Skeletal muscle satellite cell (primary cell): Measurements from ENCODE around the gene EEPD1. TPM values are rescaled to one million over a fixed set of nuclear protein-coding genes. Genes with fewer than 3 reads are reported as not detected.
A peak's percentile ranks its signal among the peaks of the same experiment; 100 is the strongest.
"Not testable (repeated sequence)": the region's sequence is repeated elsewhere in the genome, so short reads cannot be mapped to it uniquely, and the experiment has no call there.

Experiments
- H3K27me3 ChIP-seq: 2 replicates; pipeline ENCODE4 v1.7.0; 2013; ENCODE audit warnings: low read length; ENCODE audit not compliant: control insufficient read depth, insufficient read depth
- H3K36me3 ChIP-seq: 2 replicates; pipeline ENCODE4 v1.7.0; 2013; ENCODE audit warnings: mild to moderate bottlenecking, control low read depth, low read length; ENCODE audit not compliant: insufficient read depth
- H3K4me1 ChIP-seq: 2 replicates; pipeline ENCODE4 v1.7.0; 2013; ENCODE audit warnings: low read length; ENCODE audit not compliant: control insufficient read depth, insufficient read depth
- H3K4me2 ChIP-seq: 2 replicates; pipeline ENCODE4 v1.7.0; 2013; ENCODE audit warnings: mild to moderate bottlenecking, low read length
- H3K4me3 ChIP-seq: 2 replicates; pipeline ENCODE4 v1.7.0; 2013; ENCODE audit warnings: low read length
- H3K9ac ChIP-seq: 2 replicates; pipeline ENCODE4 v1.7.0; 2013; ENCODE audit warnings: mild to moderate bottlenecking, low read depth, low read length, moderate library complexity
- H3K9me3 ChIP-seq: replicated peaks from 2 replicates; pipeline ENCODE4 v1.7.0; 2013; ENCODE audit warnings: mild to moderate bottlenecking, control low read depth, low read length
- total RNA-seq: library from RNA; depleted of rRNA; stranded (reverse); fragments of >200 nt; gene quantifications from 2 replicates; pipeline ENCODE4 v1.2.3, GENCODE V29; 2012; rRNA removed

Gene EEPD1
- 1.3 and 1.5 TPM in 2 replicates for total RNA-seq

DNA sequence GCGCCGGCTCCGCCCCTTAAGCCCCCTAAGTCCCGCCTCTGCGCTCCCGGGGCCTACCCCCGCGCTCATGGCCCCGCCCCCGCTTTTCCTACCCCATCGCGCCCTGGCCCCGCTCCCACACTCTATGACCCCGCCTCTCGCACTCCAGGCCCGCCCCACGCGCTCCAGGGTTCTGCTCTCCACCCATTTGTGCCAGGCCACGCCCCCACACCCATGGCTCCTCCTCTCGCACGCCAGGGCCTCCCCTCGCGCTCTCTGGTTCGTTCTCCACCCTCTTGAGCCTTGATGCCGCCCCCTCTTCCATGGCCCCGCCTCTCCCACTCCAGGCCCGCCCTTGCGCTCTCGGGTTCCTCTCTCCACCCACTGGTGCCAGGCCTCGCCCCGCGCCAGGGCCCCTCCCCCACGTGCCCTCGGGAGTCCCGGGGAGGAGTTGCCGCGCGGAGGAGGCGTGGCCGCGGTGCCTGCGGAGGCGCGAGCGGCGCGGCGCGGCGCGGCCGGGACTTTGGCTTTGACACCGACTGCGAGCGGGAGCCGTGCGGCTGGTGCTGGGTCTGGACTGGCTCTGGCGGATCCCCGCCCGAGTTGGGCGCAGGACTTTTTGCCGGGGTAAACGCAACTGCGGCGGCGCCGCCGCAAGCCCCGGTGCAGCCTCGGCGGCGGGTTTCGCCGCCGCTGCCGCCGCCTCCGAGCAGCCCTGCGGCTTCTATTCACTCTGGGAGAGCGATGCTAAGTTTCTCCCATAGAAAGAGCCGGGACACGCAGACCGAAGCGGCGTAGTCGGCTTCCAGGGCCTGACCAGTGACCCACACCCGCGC, at the start of gene EEPD1:
TSS of gene EEPD1 (plus strand) at position 499 of the 815 bp plus-strand sequence. CDS start 1,071 bp downstream, outside the sequence.
- H3K9me3 ChIP-seq: no peaks in the 10 kb centered on the region
- peaks cover 20% of the 10 kb centered on the region for H3K4me1 ChIP-seq
- H3K9ac ChIP-seq: peak within 1 kb of the TSS; percentile 76

DNA sequence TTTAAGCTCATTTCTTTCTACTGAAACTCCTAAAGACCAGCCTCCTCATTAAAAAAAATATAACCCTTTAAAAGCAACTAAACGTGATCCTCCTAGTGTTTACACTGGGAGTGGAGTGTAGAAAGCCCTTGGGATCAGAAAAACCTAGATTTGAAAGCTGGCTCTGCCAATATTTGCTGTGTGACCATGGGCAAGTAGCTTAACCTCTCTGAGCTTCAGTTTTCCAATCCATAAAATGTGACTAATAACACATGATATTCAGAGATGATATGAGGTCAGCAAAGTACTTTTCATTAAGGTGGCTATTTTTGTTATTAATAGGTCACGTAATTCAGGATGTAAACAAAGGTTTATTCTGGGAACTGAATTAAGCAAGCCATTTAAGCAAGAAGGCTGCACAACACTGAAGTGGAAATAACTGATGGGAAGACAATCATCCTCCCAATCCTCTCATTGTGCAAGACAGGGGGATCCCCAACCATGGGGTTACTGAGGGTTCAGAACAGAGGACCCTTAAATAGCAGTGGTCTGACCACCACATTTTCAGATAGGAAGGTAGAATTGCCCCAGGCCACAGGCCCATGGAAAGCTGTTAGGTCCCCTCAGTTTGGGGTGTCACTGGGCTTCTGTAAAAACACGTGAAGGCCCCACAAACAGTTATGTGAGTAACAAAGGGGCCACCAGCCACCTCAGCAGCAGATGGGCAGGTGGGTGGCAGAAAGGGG, 49.1 kb upstream of the EEPD1 start:
- H3K4me2 ChIP-seq: no peak overlapping the region
- no peaks in the 10 kb centered on the region for H3K36me3 ChIP-seq
- no peak overlapping the region for H3K4me3 ChIP-seq
- H3K4me1 ChIP-seq: no peaks in the 10 kb centered on the region
- H3K9me3 ChIP-seq: no peaks in the 10 kb centered on the region
- H3K9ac ChIP-seq: no peak overlapping the region
- no peaks in the 10 kb centered on the region for H3K27me3 ChIP-seq

More for the DNA sequence above, at the start of gene EEPD1:
- Histone ChIP-seq H3K4me2 (peak within 1 kb of the TSS; percentile 95), H3K4me3 (peak within 1 kb of the TSS; percentile 78), H3K27me3 (no peaks in the 10 kb centered on the region), H3K36me3 (no peaks in the 10 kb centered on the region)

DNA sequence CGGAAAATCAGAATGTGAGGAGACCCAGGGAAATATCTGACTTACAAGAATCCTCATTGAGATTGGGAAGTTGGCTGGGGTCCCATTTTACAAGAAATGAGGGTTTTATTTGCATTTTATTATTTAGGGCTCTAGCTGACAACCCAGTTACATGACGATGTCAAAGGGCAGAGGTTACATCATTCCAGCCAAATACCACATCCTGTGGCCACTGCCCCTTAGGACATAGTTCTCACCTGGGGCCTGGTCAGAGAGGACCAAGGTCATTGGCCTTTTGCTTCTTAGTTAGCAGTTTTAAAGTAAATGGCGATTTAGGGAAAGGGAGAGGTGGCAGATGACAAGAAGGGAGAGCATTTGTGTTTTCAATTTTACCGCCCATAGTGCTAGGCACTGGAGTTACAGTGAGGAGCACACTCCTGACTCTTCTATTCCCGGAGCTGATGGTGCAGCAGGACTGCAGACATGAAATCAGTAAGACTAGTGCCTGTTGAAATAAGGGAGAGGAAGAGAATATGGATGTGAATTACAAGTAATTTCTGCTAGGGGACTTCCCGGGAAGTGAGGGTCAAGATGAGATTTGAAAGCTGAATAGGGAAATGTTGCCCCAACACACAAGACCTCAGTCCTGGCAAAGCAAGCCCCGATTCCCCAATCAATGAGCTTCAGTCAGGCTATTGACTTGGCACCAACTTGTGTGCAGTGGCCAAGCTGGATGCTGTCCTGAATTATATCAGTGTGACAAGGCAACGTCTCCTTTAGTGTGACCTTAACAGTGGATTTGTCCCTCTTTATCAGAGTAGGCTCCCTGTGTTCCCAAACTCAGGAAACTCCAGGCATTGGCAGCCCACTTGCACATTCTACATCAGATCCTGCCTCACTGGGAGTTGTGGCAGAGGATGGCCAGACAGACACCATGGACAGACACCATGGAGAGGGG, 45.8 kb upstream of the EEPD1 start:
- H3K9me3 ChIP-seq, H3K9ac ChIP-seq, H3K4me2 ChIP-seq, H3K4me3 ChIP-seq, H3K27me3 ChIP-seq, H3K4me1 ChIP-seq, H3K36me3 ChIP-seq: not testable (repeated sequence)

DNA sequence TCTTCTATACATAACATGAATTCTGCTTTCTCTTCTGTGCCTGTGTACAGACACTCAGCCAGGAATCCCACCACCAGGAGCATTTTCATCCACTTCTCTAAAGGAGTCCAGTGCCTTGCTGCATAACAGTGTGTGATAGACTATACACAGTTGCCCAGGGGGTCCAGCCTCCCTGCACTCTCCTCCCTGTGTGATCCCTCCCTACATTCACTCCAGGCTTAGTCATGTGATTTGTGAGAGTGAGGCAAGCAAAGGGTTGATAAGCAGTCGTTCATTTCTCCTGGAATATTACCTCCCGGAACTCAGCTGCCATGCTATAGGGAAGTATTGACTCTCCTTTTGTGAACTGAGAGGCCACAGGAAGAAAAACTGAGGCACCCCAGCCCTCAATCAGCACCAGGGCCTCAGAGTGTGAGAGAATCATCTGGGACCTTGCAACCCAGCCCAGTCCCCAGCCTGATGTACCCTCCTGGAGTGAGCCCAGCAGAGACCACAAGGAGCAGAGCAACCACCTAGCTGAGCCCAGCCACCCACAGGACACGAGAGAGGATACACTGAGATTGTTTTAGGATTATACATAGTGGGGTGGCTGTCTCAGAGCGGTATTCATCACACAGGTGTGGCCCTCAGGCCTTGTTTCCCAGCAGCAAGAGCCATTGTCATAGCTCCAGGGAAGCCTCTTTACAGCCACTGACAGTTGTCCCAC, 45.0 kb upstream of the EEPD1 start:
- no peak overlapping the region for H3K4me3 ChIP-seq

DNA sequence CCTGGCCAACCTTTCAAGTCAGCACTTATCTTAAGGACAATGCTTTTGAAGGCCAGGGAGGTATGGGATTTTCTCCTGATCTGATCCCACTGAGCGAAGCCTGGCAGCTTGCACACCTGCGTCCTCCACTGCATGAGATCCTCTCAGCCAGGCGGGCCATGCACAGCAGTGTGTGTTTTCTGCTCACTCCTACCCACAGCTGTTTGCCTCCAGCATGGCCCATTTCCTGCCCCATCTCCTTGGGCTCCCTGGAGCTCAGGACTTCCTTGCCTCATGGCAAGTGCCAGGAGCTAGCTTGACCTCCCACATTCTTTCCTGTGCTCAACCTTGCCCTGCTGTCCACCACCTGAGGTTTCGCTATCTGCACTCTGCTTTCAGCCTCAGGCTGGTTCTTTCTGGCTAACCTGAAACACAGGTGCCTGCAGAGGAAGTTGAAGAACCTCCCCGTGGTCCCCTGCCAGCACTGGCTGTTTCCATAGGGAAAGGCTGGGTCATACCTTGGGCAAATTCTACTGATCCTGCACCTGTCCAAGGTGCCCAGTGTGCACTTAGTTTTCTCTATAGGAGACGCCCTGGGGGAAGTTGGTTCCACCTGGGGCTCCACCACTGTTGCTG, 43.9 kb upstream of the EEPD1 start:
- Histone ChIP-seq H3K4me1 (no peaks in the 10 kb centered on the region), H3K27me3 (no peaks in the 10 kb centered on the region), H3K4me3 (no peak overlapping the region)

More for the DNA sequence above, 45.0 kb upstream of the EEPD1 start:
- no peaks in the 10 kb centered on the region for H3K4me1 ChIP-seq
- no peaks in the 10 kb centered on the region for H3K36me3 ChIP-seq
- no peak overlapping the region for H3K4me2 ChIP-seq
- H3K9ac ChIP-seq: no peak overlapping the region
- H3K27me3 ChIP-seq: no peaks in the 10 kb centered on the region
- no peaks in the 10 kb centered on the region for H3K9me3 ChIP-seq

DNA sequence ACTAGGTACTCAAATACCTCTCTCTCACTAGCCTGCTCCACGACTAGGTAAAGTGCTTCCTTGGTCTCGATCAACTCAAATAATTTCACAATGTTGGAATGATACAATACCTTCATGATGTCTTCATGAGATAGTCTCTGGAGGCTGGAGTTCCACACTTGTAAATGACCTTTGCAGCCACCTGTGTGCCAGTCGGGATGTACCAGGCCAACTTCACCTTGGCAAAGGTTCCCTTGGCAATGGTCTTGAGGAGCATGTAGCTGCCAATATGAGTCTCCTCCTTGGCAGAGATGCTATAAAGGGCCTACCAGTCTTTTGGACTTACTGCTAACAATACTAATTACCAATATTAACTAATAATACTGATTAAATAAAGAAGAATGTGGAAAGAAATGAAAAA, 42.5 kb upstream of the EEPD1 start:
- no peak overlapping the region for H3K4me3 ChIP-seq
- H3K27me3 ChIP-seq: no peaks in the 10 kb centered on the region
- H3K4me2 ChIP-seq: no peak overlapping the region
- peaks cover 9% of the 10 kb centered on the region for H3K4me1 ChIP-seq
- no peak overlapping the region for H3K9ac ChIP-seq
- H3K36me3 ChIP-seq: no peaks in the 10 kb centered on the region
- H3K9me3 ChIP-seq: no peaks in the 10 kb centered on the region

More for the DNA sequence above, 43.9 kb upstream of the EEPD1 start:
- H3K4me2 ChIP-seq: no peak overlapping the region
- no peaks in the 10 kb centered on the region for H3K9me3 ChIP-seq
- no peak overlapping the region for H3K9ac ChIP-seq
- no peaks in the 10 kb centered on the region for H3K36me3 ChIP-seq

DNA sequence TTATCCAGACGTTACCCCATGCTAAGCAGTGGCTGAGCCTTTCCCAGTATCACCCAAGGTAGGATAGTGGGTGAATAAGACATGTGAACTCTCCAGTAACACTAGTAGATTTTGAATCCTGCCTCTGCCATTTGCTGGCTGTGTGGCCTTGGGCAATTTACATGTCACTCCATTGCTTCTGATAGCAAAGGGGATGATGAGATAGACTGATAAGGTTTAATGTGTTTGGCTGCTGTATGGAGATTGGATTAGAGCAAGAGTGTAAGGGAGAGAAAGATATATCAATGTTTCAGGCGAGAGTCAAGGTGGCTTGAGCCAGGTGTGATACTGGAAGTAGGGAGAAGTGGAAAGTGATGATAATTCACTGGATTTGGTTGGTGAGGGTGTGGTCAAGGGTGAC, 40.1 kb upstream of the EEPD1 start:
- Histone ChIP-seq H3K9ac (no peak overlapping the region), H3K36me3 (no peaks in the 10 kb centered on the region), H3K4me3 (no peak overlapping the region), H3K27me3 (no peaks in the 10 kb centered on the region), H3K4me2 (no peak overlapping the region), H3K9me3 (no peaks in the 10 kb centered on the region), H3K4me1 (peaks cover 32% of the 10 kb centered on the region)

DNA sequence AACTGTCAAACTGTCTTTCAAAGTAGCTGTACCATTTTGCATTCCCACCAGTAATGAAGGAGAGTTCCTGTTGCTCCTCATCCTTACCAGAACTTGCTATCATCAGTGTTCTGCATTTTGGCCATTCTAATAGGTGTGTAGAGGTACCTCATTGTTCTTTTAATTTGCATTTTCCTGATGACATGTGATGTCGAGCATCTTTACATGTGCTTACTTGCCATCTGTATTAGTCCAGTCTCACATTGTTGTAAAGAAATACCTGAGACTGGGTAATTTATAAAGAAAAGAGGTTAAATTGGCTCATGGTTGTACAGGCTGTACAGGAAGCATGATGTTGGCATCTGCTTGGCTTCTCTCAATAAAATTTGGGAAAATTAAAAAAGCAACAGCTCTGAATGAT, 38.7 kb upstream of the EEPD1 start:
- H3K9ac ChIP-seq: no peak overlapping the region
- no peak overlapping the region for H3K4me3 ChIP-seq
- no peaks in the 10 kb centered on the region for H3K9me3 ChIP-seq
- H3K4me1 ChIP-seq: peaks cover 46% of the 10 kb centered on the region
- no peaks in the 10 kb centered on the region for H3K36me3 ChIP-seq
- no peak overlapping the region for H3K4me2 ChIP-seq
- no peaks in the 10 kb centered on the region for H3K27me3 ChIP-seq

DNA sequence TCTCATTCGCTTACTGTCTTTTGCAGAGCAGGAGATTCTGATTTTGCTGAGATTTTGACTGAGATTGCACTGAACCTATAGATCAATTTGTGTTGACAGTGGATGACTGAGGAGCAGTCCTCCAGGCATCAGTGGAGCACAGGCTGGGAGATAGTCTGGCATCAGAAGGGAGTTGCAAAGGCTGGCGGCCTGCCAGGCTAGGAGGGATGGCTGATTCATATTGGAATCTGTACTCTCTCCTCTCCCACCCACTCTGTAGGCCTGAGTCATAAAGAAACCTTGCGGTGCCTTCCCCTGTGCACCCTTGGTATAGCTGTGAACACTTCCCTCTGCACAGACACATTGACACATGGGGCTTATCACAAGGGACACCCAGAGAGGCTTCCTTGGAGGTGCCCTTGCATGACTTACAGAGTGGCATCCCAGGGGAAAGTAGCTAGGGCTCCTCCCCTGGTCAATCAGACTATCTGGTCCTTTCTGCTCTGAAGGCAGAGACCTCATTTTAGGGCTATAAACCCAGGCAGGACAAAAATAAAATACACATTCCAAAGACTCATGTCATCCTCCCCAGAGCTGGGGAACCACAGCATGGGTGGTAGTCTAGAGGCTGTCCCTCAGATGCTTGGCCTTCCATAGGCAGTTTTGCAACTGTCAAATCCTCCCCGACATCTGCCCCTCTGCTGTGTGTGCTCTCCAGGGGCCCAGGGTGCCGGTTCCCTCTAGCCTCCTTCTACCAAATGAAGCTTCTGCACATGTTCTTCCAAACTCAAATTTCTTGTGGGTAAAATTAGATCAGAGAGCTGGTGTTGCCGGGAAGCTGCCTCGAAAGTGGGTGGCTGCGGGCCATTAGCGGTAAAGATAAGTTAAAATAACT, 37.4 kb upstream of the EEPD1 start:
- peak overlapping the region; percentile 59 for H3K4me3 ChIP-seq
- no peaks in the 10 kb centered on the region for H3K36me3 ChIP-seq
- no peaks in the 10 kb centered on the region for H3K27me3 ChIP-seq
- no peaks in the 10 kb centered on the region for H3K9me3 ChIP-seq
- H3K4me1 ChIP-seq: peaks cover 53% of the 10 kb centered on the region
- H3K9ac ChIP-seq: peak overlapping the region; percentile 57
- peak overlapping the region; percentile 89 for H3K4me2 ChIP-seq
